GM12891 (cell line): ENCODE measurements around the gene ATXN7.
A peak's percentile ranks its signal among the peaks of the same experiment; 100 is the strongest.

Source experiments
- DNase-seq: peaks from one replicate; pipeline ENCODE4 v3.0.0; 2011; ENCODE audit warnings: low spot score; ENCODE audit not compliant: insufficient read length
- FAIRE-seq: peaks from 2 replicates; lab custom pipeline; 2011; peaks lifted over from hg19 to GRCh38; lab: Jason Lieb, UNC
- PAX5 ChIP-seq: IDR thresholded peaks from 2 replicates; pipeline ENCODE4 v1.6.1; 2011; ENCODE audit warnings: low read length, moderate library complexity, mild to moderate bottlenecking; ENCODE audit not compliant: insufficient read depth, severe bottlenecking
- POLR2A ChIP-seq: IDR thresholded peaks from 2 replicates; pipeline ENCODE4 v1.6.1; 2011; ENCODE audit warnings: low read depth, low read length, control low read depth
- POLR2AphosphoS5 ChIP-seq: IDR thresholded peaks from 2 replicates; pipeline ENCODE4 v1.6.1; 2011; ENCODE audit warnings: low read depth, low read length, control low read depth
- POU2F2 ChIP-seq: IDR thresholded peaks from 2 replicates; pipeline ENCODE4 v1.6.1; 2011; ENCODE audit warnings: low read depth, mild to moderate bottlenecking, control low read depth, low read length, moderate library complexity
- SPI1 ChIP-seq: IDR thresholded peaks from 2 replicates; pipeline ENCODE4 v1.6.1; 2011; ENCODE audit warnings: low read depth, low read length, control low read depth
- TAF1 ChIP-seq: IDR thresholded peaks from 2 replicates; pipeline ENCODE4 v1.6.1; 2011; ENCODE audit warnings: low read depth, low read length, control low read depth

ATXN7 gene

DNA sequence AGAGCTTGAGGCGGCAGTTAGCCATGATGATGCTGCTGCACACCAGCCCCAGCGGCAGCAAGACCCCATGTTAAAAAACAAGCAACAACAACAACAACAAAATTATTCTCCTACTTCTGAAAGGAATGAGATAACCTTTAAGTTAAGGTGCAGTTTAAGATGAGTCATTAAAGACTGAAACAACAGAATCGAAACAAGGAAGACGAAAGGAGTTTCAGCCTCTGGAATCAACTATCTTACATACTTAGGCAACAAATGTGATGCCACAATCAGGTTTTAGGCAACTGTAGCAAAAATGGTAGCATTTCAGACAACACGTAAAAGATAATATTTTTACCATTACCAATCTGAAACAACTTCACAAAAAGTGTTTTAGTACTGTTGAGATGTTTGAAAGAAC, 36.3 kb downstream of the ATXN7 start:
- no peak for DNase-seq
- TF ChIP-seq POLR2A: no peak
- no peak for TF ChIP-seq POU2F2
- no peak for TF ChIP-seq POLR2AphosphoS5
- TF ChIP-seq SPI1: no peak
- TF ChIP-seq PAX5: no peak
- no peak for TF ChIP-seq TAF1

DNA sequence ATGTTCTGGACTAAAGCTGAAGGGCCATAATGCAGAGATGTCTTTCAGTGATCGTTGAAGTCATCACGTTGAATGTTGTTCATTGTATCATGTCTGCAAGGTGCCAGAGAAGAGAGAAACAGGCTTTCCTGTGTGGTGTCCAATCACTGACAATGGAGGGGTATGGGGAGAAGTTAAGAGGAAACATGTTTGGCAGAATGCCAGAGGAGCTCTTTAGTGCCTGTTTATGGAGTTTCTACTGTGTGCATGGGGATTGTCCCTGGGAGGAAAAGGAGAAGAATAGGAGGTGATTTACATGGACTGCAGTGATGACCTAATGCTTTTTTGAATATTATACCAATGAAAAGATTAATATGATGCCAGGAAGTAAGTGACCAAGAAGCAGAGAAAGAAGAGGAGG, 36.8 kb downstream of the ATXN7 start:
- no peak for DNase-seq
- TF ChIP-seq SPI1: no peak
- TF ChIP-seq POU2F2: no peak
- no peak for FAIRE-seq

More for the DNA sequence above, 36.3 kb downstream of the ATXN7 start:
- FAIRE-seq: no peak

DNA sequence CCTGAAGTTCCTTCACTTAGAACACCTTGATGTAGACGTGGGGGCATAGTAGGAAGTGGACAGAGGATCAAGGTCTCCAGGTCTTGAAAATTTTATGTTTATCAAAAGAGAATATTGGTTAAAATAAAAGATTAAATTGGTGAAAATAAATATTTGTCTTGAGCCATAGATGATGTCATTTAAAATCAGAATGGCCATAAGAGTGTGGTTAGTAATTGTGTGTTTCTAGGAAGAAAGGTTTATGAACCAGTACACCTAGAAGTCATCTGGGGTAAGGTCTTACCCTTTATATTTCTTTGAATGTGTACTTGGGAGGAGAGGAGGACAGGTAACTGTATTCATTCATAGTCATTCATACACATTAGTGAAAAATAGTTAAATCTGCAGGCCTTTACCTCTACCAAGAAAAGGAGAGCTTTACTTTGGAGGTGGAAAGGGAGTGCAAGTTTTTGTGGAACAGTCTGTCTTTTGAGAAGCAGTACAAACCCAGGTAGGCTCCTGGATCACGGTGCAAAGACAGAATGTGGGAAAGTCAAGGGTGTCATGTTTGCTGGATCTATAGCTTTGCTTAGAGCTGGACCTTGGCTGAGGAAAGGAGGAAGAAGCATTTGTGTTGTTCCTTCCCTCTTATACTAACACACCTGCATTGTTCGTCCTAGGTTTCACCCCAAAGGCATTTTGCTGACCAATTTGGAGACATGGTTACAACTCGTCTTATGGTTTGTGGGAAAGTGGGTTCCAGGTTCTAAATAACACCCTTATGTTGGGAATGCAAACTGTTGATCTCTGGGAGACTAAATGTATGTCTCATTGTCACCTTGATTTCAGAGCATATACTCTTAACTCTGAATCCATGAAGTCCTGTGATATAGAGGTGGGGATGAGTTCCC, 42.3 kb downstream of the ATXN7 start:
- TF ChIP-seq SPI1: no peak
- no peak for TF ChIP-seq POLR2AphosphoS5
- TF ChIP-seq POU2F2: no peak
- TF ChIP-seq PAX5: no peak
- TF ChIP-seq TAF1: no peak
- no peak for TF ChIP-seq POLR2A
- DNase-seq: no peak
- FAIRE-seq: no peak

DNA sequence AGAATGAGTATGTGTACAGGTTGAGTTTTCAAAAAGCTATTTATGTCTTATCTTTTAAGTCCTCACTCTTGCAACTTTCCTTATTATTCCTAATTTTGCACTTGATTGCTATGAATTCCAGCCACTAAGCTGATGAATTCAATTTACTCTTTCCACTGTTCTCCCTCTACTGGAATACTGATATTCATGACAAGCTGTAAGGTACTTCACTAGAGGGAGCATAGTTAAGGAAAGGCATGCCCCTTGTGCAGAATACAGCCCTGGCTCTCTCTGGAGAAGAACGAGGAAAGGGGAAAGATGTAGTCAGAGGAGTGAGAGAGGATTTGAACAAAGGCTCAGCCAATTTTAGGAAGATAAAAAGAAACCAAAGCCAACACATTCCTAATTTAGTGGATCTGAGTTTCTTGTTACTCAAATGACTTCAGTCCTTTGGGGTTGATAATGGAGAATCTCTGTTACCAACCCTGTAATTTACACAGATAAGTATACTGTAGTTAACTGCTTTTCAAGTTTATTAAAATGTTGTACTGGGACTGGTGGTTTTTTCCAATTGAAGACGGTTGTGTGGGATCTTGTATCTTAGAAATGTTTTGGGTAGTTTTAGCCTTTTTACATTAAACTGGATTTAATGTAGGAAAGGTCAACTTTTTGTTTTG, 44.5 kb downstream of the ATXN7 start:
- DNase-seq: no peak
- TF ChIP-seq PAX5 (no peak), TAF1 (no peak), POLR2AphosphoS5 (no peak), POLR2A (no peak), POU2F2 (no peak), SPI1 (no peak)

DNA sequence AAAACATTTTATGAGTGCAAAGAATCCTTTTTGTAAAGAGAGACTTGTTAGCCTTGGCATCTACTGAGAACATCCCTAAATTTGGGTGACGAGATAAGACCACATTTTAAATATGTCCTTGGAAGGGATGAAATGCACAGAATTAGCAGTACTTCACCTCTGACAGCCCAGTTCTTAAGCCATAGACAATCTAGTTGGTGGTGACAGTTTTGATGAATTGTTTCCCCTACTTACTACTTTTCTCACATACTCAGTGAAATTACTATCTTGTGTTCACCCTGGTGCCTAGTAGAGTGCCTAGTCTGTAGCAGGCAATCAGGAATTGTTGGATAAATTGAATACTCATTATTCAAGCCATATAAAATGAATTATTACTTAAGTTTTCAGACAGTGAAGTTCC, 45.1 kb downstream of the ATXN7 start:
- no peak for DNase-seq
- TF ChIP-seq POLR2A: no peak
- no peak for TF ChIP-seq POLR2AphosphoS5
- TF ChIP-seq SPI1: no peak
- TF ChIP-seq TAF1: no peak
- TF ChIP-seq POU2F2: no peak
- FAIRE-seq: no peak

More for the DNA sequence above, 44.5 kb downstream of the ATXN7 start:
- no peak for FAIRE-seq

DNA sequence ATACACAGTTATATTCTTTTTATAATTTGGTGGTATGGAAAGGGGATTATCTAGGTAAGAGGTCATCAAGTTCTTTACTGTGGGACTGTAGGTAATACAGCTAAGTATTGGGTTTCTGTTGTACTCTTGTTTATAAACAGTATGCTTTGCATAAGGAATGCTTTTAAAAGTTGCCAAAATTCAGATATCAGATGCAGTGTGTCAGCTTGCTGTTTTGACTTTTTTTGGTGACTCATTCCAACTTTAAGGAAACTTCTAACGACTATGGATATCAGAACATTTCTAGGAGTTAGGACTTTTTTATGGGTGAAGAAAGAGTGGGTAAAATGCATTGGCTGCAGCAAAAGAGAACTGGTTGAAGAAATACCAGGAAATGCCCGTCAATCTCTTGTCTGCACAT, 45.8 kb downstream of the ATXN7 start:
- FAIRE-seq (no peak), DNase-seq (no peak)
- TF ChIP-seq POLR2AphosphoS5 (no peak), POLR2A (no peak), POU2F2 (no peak), PAX5 (no peak), TAF1 (no peak), SPI1 (no peak)

DNA sequence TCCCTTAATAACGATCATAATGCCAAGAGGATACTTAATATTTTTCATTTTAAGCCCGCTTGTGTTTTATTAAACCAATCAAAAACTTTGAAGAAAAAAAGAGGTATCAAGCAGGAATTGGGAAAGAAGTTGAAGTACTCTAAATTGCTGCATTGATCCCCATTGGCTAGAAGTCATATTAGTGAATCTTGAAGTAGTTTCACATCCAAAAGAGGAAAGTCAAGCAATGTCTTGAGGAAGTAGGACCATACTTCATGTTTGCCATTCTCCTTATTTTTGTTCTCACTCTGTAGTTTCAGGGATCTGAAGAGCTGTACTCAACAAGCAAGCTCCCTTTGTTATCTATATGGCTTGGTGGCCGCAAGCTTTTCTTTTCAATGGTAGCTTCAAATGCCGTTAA, 46.3 kb downstream of the ATXN7 start:
- FAIRE-seq (no peak), DNase-seq (no peak)
- no peak for TF ChIP-seq SPI1
- TF ChIP-seq POLR2A: no peak
- TF ChIP-seq POLR2AphosphoS5: no peak
- TF ChIP-seq POU2F2: no peak
- no peak for TF ChIP-seq PAX5
- TF ChIP-seq TAF1: no peak

DNA sequence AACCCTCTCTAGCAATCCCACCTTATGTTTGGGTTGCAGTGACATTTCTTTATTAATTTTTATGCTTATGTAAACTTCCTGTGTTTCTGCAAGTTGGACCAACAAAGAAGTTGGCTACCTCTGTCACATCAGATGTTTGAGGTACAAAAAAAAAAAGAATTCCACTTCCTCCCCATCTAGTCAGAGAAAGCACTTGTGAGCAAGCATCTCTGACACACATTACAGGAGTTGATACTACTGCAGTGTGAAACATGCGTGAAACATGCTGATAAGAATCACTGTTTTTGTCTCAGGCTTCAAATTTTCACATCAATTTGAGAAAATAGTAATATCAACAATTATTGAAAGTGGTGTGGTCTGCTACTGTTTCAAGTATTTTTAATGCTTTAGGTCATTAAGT, 47.2 kb downstream of the ATXN7 start:
- TF ChIP-seq POLR2A (no peak), SPI1 (peak; percentile 80)
- no peak for DNase-seq
- FAIRE-seq: peak; percentile 41

DNA sequence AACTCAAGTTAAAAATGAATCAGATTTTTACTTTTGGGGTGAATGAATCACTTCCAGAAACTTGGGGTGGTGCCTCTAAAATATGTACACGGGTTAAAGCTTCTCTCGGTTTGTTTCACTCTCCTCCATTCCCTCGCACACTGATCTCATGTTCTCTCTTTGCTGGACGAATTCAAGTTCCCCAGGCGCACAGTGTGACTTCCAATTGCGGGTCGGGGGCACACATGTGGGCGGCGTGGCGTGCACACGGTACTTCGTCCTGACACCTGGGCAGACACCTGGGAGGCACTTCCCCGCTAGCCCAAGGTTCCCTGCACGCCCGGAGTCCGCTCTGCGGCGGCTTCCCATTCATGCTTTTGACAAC, 47.8 kb downstream of the ATXN7 start:
- FAIRE-seq (peak; percentile 13), DNase-seq (peak; percentile 25)
- TF ChIP-seq POU2F2 (no peak), POLR2A (no peak), TAF1 (no peak), POLR2AphosphoS5 (no peak), PAX5 (no peak), SPI1 (no peak)

DNA sequence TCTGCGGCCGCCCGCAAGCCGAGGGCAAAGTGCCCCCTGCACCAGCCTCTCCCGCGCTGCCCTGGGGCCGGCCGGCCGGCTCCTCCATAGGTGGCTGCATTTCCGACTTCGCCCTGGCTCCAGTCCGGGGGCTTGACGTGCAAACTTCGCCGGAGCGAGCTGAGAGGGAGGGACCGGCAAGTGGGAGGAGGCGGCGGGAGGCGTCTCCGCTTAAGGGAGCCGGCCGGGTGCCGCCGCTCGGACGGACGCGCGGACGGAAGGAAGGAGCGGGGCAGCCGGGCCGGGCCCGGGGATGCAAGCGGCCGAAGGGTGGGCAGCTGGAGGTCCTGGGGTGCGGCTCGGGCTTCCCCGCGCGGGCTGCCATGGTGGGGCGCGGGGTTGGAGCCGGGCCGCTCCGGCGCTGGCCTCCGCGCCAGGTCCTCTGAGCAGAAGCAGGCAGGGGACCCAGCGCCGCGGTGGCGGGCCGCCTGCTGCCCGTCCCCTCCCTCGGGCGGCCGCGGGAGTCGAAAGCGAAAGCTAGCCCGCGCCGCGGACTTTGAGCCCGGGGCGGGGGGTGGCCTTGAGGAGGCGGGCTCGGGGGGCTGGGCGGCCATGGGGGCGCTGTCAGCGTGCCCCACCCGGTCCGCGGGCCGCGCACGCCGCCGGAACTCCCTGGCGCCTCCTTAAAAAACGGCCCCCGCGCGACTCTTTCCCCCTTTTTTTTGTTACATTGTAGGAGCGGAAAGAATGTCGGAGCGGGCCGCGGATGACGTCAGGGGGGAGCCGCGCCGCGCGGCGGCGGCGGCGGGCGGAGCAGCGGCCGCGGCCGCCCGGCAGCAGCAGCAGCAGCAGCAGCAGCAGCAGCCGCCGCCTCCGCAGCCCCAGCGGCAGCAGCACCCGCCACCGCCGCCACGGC, 48.5 kb downstream of the ATXN7 start, which contains the start of gene SCAANT1:
TSS of gene SCAANT1 (minus strand) at position 511 of the 895 bp plus-strand sequence.
- TF ChIP-seq SPI1 (no peak), POU2F2 (no peak), POLR2AphosphoS5 (peak; percentile 51; the same call in 1 of the 2 replicates), TAF1 (peak; percentile 20; the same call in 1 of the 2 replicates), POLR2A (no peak), PAX5 (no peak)
- FAIRE-seq: peak; percentile 84
- DNase-seq: peak; percentile 70
